ENCODE measurements around the gene FGR.

FGR gene

GRCh38 chr1:27566462-27567145, 68.4 kb downstream of the FGR start:
- no peak for DNase-seq

DNA sequence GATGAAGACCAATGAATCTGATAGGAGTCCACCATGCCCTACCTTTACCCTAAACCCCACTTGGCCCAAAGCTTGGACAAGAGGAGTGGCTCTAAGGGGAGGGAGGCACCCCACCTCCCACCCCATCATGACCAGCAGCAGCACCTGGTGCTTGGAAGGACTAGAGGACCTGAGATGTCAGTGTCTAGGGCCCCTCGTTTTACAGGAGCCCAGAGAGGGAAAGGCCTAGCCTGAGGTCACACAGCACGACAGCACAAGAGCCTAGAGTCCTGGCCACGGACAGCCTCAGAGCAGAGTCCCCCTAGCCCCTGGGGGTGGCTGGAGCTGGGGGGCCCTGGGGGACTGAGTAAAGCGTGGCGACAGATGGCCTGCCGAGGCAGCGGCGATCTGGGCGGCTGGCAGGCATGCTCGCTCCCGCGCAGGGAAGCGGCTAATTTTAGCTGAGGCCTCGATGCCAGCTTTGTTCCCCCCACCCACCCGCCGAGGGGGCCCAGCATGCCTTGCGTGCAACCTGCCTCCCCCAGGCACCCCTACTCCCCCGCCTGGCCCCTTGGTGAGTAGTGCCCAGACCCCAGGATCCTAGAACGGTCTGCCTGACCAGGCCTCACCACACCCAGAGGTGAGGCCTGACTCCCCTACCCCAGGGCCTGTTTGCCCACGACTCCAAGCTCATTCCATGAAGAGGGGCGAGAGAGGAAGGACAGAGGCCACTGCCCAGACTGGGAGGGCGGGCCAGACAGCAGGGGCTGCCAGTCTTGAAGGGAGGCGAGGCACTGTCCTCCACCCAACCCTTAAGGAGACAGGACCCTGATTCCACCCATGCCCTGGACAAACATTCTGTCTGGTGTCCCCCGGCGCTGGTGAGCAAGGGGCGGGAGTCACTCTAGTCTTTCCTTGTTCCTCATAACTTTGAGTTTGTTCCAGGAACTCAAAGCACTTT, 70.0 kb downstream of the FGR start:
- DNase-seq = no peak

DNA sequence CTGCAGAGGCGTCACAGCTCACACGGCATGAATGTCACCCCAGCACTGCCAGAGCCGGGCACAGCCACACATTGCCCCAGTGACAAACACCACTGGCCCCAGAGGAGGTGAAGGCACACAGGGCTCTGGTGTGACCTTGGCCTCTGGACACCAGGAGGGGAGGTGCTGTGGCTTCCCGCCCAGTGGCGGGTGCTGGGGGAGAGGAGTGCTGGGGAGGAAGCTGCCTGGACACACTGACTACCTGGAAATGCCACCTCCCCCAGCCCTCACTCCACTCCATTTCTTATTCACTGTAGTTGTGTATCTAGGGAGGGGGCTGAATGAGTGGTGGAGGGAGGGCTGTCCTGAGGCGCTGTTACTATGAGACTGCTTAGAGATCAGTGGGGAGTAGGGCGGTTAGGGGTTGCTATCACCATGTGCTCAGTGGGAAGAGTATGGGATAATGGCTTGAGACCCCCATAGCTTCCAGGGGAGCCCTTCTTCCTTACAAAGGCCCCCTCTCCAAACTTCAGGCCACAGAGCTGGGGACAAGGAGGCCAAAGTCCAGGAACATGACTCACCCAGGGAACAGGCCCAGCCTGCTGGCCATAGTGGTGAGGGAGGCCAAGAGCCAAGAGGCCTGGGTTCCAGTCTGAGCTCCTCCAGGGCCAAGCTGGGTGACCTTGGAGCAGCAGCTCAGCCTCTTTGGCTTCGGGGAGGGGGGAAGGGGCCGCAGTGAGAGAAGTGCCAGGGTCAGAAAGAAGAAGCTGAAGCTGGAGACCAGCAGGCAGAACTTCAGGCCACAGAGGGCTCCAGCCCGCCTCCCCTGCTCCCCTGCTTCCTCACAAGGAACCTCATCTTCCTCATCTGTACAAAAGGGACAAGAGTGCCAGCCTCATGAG, 71.2 kb downstream of the FGR start:
- no peak for DNase-seq

GRCh38 chr1:27563341-27563590, 71.7 kb downstream of the FGR start:
- no peak for DNase-seq

DNA sequence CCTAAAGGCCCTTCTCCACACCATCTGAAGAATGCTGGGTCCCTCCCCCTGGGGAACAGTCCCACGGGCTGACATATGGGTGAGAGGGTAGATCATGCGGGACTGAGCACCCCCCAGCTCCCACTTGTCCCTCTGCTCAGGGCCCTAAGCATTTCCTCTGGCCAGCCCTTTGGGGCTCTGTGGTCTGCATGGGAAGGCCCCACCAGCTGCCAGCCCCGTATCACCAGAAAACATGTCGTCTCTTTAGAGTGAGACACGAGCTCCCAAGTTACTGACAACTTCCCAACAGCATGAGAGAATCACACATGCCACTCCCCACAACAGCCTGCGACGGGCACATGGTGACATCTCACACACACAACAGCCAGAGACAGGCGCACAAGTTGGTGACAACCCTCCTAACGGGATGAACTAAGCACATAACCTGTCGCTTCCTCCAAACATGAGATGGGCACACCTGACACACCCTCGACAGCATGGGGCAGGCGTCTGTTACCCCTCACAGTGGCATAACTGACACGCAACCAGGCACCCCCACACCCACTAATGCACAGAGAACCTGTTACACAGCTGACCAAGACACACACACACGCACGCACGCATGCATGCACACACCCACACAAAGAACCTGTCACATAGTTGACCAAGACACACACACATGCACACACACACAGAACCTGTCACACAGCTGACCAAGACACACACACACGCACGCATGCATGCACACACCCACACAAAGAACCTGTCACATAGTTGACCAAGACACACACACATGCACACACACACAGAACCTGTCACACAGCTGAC, 72.2 kb downstream of the FGR start:
- DNase-seq = no peak
